NCI-H510A treated with DMSO at 0.1 percent for 48 hours (cell line): Measurements from ENCODE around the gene PROSER2.
"Not testable (repeated sequence)": the region's sequence is repeated elsewhere in the genome, so short reads cannot be mapped to it uniquely, and the experiment has no call there.

ENCODE experiments used
- DNase-seq: peaks from one replicate; lab custom pipeline; 2025; lab: John Stamatoyannopoulos, UW

Gene PROSER2

DNA sequence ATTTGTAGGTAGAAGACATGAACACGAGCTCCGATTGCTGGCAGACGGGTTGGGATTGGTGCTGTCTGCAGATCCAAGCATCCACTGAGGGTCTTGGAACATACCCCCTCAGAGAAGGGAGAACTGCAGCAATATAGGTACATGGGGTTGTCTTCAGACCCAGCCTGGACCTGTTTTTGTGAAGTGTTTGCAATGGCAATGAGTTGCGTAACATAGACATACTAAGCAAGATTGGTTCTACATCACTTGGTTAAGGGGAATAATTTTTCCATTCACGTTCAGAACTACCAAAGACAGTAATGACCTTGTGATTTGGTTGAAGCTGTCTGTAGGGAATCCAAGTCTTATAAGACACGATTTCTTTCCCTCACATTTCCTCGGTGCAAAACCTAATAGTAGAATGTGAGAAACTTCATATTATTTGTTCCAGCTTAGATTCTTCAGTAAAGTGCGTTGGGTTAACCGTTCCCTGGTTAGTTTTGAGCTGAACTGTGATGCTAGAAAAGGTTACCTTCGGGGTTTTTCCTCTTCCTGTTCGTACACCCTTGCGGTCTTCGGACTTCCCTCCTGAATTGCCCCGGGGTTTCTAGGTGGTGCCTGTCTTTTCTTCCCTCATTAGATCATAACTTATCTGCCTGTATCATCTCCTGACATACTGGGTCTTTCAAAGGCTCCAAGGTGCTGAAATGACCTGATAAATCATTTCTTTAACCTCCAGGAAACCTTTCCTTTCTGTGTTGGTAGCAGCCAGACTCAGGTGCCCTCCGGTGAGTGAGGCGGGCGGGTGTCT is 14.4 kb downstream of the PROSER2 start:
- DNase-seq, result no peak

- DNase-seq, result no peak
Measured at GRCh38 chr10:11838298-11838852, 15.2 kb downstream of the PROSER2 start.

DNA sequence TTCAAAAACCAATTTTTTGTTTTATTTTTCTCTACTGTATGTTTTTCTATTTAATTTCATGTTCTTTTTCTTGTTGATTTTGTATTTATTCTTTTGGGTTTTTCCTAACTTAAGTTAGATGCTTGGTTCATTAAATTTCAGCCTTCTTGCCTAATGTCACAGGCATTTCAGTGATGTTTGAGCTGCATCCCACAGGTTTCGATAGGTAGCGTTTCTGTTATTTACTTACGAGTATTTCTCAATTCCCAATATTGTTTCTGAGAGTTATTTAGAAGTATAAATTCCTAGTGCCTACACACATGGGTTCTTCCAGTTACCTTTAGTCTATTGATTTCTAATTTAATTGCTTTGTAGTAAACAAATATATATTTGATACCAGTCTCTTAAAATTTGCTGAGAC is 18.2 kb downstream of the PROSER2 start:
- DNase-seq, result no peak

- DNase-seq, result no peak
Measured at GRCh38 chr10:11842411-11842810, 19.3 kb downstream of the PROSER2 start.

- DNase-seq, result no peak
Measured at GRCh38 chr10:11845113-11845512, 22.0 kb downstream of the PROSER2 start.

- no peak for DNase-seq
Measured at GRCh38 chr10:11846542-11846941, 23.4 kb downstream of the PROSER2 start.

DNA sequence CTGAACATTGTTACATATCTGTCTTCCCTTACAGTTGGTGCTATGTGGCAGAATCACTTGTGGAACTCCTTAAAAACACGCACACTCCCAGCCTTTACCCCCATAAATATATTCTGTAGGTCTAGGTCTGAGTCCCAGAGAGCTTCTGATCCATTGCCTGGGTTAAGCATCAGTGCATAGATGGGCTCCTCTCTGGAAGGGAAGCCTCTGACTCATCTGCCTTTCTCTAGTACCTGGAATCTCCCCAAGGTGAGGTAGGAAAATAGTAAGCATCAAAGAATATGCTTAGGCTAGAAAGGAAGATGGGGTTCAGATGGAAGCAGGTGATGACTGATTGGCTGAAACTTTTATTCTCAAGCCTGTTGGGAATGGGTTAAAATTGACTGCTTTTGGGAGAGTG is 26.1 kb downstream of the PROSER2 start:
- no peak for DNase-seq

DNA sequence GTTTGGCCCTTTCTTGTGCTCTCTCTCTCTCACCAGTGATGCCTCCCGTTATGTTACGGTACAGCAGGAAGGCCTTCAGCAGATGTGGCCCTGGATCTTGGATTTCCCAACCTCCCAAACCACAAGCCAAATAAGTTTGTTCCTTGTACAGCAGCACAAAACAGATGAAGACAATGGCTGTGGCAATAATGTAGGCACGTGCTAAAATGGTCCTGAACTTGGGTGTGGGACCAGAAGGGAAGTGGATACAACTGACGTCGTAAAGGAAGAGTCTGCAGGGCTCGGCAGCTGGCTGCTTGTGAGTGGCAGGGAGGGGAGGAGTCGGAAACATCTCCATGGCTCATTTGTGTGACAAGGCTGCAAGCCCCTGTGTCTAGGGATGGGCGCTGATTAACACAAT is 26.8 kb downstream of the PROSER2 start:
- no peak for DNase-seq

- no peak for DNase-seq
Measured at GRCh38 chr10:11851910-11852309, 28.8 kb downstream of the PROSER2 start.

GRCh38 chr10:11852637-11853036 is 29.5 kb downstream of the PROSER2 start:
- DNase-seq, result not testable (repeated sequence)

- DNase-seq, result no peak
Measured at GRCh38 chr10:11853468-11853867, 30.3 kb downstream of the PROSER2 start.

GRCh38 chr10:11854301-11854700 is 31.1 kb downstream of the PROSER2 start:
- DNase-seq, result no peak

DNA sequence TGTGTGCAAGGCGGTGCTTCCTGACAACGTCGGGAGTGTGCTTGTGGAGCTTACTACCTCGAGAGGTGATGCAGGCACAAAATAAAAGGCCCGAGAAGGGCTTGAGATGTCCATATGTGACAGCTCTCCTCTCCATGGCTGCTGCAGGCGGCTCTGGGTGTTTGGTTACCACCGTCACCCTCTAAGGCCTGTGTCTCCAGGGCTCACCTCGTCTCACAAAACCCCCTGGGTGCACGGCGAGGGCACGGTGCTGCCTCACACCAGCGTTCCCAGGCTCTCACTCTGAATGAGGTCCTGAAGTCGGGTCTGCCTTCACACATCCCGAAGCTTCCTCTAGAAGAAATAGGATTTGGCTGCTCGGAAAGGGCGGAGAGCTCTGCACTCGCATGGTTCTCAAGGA is 32.9 kb downstream of the PROSER2 start:
- DNase-seq, result no peak

GRCh38 chr10:11856678-11857077 is 33.5 kb downstream of the PROSER2 start:
- no peak for DNase-seq

DNA sequence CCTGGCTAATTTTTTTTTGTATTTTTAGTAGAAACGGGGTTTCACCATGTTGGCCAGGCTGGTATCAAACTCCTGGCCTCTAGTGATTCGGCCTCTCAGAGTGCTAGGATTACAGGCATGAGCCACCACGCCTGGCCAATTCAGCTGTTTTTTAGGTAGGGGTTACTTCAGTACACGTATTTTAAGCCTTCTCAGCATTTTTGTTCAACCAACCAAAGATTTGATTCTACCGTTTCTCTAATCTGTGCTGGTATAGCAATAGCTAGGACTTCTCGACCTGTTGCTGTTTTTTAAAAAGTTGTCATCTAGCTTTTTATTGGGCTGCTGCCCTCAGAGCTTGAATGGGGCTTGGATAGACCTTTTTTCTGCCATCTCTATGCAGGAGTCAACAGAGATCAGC is 34.9 kb downstream of the PROSER2 start:
- no peak for DNase-seq

- no peak for DNase-seq
Measured at GRCh38 chr10:11861341-11861740, 38.2 kb downstream of the PROSER2 start.

DNA sequence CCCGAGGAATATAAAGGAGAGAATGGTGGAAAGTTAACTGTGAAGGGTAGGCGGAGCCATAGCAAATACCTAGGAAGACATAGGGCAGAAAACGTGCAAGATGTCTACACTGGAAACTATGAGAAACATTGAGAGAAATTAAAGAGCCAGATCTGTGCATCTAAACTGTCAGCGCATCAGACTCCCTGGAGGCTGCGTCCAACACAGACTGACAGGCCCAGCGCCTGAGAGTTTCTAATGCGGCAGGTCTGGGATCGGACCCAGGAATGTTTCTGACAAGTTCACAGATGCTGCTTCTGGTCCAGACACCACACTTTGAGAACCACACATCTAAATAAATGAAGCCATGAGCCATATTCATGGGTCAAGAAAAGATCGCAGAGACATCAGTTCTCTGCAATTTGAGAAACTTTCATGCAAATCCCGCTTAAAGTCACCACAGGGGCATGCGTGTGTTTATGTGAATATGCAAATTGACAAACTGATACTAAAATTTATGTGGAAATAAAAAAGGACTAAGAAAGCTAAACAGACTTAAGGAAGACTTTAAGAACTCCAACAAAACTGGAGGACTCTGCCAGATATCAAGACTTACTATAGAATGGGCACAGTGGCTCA is 38.8 kb downstream of the PROSER2 start:
- no peak for DNase-seq

DNA sequence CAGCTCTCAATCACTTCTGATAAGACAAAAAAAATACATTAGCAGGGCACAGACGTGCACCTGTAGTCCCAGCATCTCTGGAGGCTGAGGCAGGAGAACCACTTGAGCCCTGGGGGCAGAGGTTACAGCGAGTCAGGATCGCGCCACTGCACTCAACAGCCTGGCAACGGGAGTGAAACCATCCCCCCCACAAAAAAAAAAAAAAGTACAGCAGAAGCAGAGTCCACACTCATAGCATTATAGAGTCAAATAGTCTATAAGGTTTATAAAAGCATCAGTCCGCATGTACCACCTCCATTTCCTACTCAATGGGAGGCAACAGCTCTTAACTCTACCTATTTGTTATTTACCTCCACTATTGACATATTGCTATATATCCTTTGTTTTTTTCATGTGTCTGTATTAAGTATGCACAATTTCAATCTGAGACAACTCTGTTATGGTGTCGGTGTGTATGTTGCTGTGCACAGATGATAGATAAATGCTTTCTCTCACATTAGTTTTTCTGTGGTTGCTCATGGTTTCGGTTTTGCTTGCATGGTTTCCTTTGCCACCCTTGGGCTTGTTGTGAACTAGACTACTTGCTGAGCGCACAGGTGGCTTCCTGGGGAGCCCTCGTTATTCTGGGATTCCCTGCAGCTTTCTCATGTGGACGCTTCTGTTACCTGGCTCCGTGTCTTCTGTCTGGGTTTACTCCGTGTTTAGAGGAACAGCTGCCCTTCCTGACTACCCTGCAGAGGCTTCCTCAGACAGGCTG is 40.4 kb downstream of the PROSER2 start:
- DNase-seq, result no peak

DNA sequence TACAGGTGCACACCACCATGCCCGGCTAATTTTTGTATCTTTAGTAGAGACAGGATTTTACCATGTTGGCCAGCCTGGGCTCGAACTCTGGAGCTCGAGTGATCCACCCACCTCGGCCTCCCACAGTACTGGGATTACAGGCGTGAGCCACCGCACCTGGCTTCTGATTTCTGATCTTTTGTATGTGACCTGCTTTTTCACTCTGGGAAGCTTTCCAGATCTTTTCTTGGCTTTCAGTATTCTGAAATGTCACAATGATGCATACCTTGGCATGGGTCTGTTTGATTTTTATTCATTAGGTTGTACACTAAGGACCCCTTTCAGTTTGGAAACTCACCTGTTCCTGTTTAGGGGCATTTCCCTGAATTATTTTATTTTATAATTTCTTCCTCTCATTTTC is 41.6 kb downstream of the PROSER2 start:
- no peak for DNase-seq

DNA sequence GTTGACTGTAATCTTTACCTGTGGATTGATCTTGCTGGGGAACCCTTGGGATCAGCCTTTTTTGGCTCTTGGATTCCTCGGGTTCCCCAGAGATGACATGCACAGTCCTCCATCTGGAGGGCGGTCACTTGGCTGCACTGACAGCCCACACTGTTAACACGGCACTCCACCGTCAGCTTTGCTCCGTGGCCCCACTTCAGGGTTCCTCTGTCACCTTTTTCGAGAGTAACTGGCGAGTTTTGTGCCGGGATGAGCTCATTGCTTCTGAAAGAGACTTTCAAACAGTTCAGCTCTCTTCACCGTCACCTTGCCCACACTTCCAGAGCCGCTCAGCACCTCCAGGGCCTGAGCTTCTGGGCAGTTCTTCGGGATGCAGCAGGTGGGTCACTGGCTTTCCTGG is 42.4 kb downstream of the PROSER2 start:
- DNase-seq, result no peak

DNA sequence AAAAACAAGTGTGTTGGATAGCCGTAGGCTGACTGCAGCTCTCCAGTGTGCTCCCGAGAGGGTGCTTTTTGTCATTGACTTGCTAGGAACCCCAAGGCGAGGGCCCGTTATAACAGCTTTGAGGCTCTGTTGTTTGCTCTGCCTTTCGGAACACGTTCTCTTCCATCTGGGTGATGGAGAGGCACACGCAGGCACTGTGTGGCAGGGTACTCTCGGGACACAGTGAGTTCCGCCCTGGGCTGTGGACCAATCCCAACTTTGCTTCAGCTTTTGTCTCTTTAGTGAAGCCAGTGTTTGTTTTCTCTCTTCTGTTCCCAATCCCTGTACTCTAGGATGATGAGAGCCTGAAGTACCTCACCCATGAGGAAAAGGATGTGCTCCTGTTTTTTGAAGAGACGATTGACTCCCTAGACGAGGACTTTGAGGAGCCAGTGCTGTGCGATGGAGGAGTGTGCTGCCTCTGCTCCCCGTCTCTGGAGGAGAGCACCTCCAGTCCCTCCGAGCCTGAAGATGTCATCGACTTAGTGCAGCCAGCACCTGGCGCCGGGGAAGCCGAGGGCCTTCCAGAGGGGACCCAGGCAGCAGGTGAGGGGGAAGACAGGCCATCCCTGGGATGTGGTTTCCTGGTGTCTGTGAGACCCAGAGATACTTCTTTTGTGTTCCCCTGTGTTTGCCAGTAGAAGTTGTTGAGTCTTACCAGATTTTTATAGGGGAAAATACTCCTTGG is 43.2 kb downstream of the PROSER2 start:
- no peak for DNase-seq

- DNase-seq, result no peak
Measured at GRCh38 chr10:11869219-11869618, 46.1 kb downstream of the PROSER2 start.
